Right ventricle myocardium superior (tissue), 1 donor: ENCODE data around the gene NSFL1C. TPM values are rescaled to one million over a fixed set of nuclear protein-coding genes. Genes with fewer than 3 reads are reported as not detected.
"Not testable (repeated sequence)": the region's sequence is repeated elsewhere in the genome, so short reads cannot be mapped to it uniquely, and the experiment has no call there.

ENCODE experiments used
- ATAC-seq: fragments of 200-7000 bp; cut with Tn5 transposase; one replicate; pipeline ENCODE4 v1.9.1; 2020; ENCODE audit warnings: mild to moderate bottlenecking; ENCODE audit not compliant: poor library complexity
- DNase-seq: peaks from one replicate; pipeline ENCODE4 v3.0.0-alpha.2; 2020
- intact Hi-C: fragments of 100-400 bp; cut with DNase I; formaldehyde crosslinking; loops from one replicate; pipeline ENCODE4 v1.11.2; 2022
- long read RNA-seq: library from polyadenylated mRNA; unstranded; transcript quantifications from one replicate; pipeline ENCODE4 v2.0.0, GENCODE V29; 2021
- total RNA-seq: library from RNA; stranded (reverse); fragmentation: NEBNext Ultra II Directional; extraction: Animal tissue kit (Norgen Biotek cat#: 25700); gene quantifications from one replicate; pipeline ENCODE4 v1.2.1, GENCODE V29; 2021
- donor health status: DM: no; HTN: yes; CAD: no; lungs with severe emphysema.

The NSFL1C gene
- 55.8 TPM for total RNA-seq
- long read RNA-seq, transcript NSFL1C-201 (9 exons, 3,568 nt) = major isoform, 81 of 101 reads
- long read RNA-seq, partial matches to known transcripts = 6 of 101 reads
- long read RNA-seq, other reads (novel, unspliced or antisense) = 12 of 101 reads

DNA sequence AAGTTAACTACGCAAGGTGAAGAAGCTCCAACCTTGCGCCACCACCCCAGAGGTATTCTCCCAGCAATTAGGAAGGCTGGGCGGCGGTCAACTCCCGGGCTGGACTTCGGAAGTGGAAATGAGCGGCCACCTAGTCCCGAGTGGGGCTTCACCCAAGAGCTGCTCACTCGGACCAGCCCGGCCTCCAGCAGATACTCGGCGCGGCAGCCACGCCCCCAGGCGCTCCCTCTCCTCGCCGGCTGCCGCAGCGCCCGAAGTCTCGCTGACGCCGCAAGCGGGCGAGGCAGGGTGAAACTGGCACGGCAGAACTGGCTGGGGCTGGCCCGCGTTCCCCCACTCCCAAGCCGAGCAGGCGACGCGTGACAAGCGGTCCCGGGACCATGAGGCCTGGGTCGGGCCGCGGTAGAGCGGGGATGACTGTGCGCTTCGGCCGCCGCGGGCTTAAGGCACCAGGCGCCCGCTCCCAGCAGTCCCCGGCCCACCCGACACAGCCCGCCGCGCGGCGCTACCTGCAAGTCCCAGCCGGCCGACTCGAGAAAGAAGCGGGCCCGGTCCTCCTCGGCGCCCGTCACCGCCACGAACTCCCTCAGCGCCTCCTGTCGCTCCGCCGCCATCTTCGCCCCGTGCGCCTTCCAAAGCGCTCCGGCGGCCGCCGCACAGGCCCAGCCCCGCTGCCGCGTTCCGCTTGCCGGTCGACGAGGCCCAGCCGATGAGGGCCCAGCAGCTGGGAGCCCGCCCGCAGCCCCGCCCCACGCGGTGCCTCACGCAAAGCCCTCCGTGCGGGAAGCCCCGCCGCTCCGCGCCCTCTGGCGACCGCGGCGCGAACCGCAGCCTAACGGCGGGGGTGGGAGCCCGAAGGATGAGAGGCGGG lies at the start of gene NSFL1C:
NSFL1C (minus strand) TSS at position 639 of the 871 bp plus-strand sequence; CDS start at position 614, 25 bp downstream.
- intact Hi-C loops = no loop called here
- peak; percentile 98 for ATAC-seq
- DNase-seq = peak; percentile 96

DNA sequence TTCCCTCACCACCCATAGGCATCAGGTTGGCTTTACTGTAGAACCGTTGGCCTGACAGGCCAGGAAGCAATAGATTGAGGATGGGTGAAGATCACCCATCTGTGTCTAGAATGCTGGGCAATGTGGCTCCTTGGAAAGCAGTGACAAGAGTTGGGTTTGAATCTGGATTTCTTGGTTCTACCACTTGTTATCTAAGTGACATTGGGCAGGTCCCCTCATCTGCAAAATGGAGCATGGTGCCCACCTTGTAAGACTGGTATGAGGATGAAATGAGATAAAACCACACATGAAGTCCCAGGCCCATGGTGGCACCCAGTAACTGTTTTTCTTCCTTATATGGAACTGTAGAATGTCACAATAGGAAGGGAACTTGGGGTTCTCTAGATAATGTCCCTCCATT lies 47.2 kb upstream of the NSFL1C start:
- intact Hi-C loops = no loop called here
- ATAC-seq = no peak
- no peak for DNase-seq

DNA sequence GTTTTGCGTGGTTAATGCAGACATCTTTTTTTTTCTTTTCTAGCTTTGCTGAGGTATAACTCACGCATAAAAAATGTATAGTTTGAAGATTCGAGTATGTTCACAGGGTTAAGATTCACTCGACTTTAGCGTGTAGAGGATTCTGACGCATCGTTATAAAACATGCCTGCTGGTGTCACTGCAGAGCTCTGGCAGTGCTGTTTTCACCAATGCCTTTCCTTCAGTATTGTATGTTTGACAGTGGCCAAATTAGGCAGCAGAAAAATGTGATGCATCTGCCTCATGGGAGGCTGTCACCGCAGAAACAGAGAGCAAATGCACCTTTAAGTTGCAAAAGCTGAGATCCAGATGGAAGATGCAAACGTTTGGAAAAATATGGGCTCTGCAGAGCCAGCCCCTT lies 42.6 kb upstream of the NSFL1C start:
- DNase-seq (no peak), ATAC-seq (no peak)
- intact Hi-C loops = no loop called here

DNA sequence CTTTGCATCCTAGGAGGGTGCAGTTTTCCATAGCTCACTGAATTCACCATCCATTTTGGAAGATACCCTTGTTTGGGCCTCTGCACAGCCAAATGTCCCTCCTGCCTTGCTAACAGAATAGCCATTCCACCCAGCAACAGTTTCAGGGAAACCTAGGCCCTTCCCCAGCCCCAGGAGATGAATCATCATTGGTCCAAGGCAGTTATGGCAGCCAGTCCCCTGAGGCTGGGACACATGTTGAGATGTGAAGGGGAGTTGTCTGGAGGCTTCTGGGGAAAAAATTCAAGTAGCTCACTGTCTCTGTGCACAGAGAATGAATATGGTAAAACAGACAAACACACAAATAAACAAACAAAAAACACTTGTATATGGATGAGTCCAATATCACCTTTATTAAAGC lies 41.9 kb upstream of the NSFL1C start:
- no peak for DNase-seq
- intact Hi-C loops = no loop called here
- ATAC-seq = no peak

DNA sequence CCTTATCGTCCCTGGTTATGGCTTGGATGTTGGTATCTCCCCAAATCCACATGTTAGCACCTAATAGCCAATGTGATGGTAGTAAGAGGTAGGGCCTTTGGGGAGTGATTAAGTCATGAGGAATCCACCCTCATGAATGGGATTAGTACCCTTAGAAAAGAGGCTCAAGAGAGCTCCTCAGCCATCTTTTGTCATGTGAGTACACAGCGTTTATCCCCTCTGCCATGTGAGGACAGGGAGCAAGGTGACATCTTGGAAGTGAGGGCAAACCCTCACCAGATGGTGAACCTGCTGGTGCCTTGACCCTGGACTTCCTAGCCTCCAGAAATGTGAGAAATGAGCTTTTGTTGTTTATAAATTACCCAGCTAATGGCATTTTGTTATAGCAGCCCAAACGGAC lies 40.6 kb upstream of the NSFL1C start:
- ATAC-seq (no peak), DNase-seq (no peak)
- intact Hi-C loops = no loop called here

DNA sequence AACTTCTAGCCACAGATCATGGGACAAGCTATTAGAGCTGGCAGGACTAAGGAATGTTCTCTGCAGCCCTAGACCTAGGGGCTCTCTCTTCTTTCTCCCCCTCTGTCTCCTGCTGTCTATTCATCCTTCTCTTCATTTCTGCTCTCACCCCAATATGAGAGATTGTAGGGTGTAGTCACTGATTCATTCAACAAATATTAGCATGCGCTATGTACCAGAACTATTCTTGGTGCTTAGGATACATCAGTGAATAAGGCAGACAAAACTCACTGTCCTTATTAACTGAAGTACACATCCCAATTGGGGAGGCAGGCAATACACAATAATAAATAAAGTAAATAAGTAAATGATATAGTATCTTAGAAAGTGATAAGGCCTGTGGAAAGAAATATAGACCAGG lies 39.2 kb upstream of the NSFL1C start:
- intact Hi-C loops = no loop called here
- no peak for DNase-seq
- no peak for ATAC-seq

DNA sequence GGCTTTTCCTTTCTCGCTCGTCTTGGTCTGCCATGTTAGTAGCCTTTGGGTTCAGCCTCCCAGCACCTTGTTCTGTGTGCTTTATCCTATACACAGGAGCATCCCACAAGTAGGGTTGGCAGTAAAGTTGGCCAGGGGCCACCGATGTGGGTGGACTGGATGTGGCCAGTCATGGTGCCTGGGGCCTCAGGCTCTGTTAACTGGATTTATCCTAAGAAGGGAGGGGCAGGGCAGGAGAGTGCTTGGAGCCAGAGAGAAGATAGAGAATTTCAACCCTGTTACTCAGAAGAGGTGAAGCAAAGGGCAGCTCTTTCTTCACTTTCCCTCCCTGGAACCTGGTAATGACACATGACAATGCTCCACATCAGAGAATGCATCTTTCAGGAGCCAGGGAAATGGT lies 38.7 kb upstream of the NSFL1C start:
- intact Hi-C loops = no loop called here
- ATAC-seq = no peak
- DNase-seq = no peak

DNA sequence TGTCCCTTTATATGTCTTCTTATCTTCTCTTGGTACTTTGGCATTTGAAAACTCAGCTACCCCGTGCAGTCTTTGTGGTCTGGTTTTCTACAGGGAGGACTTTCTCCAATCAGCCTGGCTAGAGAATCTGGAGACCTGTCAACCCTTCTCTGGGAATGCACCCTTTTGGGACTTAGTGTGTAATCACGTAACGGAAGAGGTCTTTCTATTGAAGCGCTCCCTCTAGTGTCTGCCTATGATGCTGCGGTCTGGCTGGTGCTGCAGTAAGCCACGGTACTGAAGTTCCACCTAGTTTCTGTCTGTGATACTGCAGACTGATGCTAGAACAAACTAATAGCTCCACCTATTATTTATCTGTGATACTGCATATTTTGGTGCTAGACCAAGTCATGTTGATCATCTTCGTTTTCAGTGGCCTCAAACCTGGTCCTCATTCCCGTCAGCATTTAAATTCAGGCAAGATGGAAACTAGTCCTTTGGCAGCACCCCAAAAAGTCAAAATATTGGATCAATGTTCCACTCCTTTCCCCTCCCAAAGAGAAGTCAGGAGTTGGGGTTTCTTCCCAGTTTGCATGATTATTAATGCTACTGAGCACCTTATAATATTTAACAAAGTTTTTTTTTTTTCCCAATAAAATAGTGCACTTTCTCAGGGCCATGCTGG lies 37.0 kb upstream of the NSFL1C start:
- ATAC-seq (peak; percentile 94), DNase-seq (peak; percentile 76)
- intact Hi-C loops = no loop called here

DNA sequence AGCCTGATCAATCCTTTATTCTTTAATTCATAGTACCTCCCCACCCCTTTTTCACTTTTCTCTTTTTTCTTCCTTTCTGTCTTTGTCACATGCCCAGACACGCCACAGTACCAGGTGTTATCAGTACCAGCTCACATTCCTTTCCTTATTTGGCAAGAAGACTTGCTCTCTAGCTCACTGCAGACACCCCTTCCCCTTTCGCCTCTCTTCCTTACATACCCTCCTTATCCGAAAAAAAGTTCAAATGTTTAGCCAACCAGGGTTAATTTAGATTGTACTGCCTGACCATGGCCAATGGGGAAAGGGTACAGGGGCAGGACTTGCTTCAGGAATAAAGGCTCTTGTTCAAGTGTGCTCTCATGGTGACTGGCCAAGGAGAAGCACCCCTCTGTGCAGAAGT lies 33.8 kb upstream of the NSFL1C start:
- intact Hi-C loops = no loop called here
- DNase-seq (no peak), ATAC-seq (no peak)

DNA sequence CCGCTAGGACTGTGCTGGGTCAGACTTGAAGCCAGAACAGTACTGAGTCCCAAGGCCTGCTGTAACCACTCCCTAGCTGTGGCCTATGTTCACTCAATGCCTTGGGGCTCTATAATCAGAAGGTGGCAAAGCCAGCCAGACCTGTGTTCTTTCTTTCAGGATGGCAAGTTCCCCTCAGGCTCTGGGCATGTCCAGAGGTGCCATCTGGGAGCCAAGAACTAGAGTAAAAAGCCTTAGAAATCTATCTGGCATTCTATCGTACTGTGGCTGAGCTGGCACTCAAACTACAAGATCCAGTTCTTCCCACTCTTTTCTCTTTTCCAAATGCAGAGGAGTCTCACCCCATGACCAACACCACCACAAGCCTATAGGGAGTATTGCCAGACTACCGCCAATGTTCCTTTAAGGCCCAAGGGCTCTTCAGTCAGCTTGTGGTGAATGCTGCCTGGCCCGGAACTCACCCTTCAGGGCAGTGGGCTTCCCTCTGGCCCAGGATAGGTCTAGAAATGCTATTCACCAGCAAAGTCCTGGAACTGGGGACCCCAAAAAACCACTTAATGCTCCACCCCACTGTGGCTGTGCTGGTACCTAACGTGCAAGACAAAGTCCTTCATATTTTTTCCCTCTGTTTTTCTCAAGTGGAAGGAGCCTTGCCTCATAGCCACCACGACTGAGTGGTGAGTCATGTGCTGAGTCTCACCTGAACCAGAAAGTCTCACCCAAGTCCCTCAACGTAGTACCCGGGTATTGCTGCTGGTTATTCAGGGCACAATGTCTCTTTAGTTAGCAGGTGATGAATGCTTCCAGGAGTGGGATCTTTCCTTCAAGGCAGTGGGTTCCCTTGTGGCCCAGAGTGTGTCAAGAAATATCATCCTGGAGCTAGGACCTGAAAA lies 33.1 kb upstream of the NSFL1C start:
- no peak for ATAC-seq
- DNase-seq = no peak
- intact Hi-C loops = no loop called here

DNA sequence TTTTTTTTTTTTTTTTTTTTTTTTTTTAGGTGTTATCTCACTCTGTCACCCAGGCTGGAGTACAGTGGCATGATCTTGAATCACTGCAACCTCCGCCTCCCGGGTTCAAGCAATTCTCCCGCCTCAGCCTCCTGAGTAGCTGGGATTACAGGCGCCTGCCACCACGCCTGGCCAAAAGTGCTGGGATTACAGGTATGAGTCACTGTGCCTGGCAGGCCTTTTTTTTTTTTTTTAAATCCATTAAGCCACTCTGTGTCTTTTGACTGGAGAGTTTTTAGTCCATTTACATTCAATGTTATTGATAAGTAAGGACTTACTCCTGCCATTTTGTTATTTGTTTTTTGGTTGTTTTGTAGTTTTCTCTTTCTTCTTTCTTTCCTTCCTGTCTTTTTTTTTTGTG lies 30.7 kb upstream of the NSFL1C start:
- DNase-seq, ATAC-seq, intact Hi-C loops: not testable (repeated sequence)

DNA sequence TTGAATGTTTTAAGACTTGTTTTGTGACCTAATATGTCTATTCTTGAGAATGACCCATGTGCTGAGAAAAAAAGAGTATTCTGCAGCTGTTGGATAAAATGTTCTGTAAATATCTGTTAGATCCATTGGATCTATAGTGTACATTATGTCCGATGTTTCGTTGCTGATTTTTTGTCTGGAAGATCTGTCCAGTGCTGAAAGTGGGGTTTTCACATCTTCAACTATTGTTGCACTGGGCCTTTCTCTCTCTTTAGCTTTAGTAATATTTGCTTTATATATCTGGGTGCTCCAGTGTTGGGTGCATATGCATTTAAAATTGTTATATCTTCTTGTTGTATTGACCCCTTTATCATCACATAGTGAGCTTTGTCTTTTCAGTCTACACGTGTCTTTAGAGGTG lies 30.3 kb upstream of the NSFL1C start:
- no peak for DNase-seq
- ATAC-seq = no peak
- intact Hi-C loops = no loop called here

DNA sequence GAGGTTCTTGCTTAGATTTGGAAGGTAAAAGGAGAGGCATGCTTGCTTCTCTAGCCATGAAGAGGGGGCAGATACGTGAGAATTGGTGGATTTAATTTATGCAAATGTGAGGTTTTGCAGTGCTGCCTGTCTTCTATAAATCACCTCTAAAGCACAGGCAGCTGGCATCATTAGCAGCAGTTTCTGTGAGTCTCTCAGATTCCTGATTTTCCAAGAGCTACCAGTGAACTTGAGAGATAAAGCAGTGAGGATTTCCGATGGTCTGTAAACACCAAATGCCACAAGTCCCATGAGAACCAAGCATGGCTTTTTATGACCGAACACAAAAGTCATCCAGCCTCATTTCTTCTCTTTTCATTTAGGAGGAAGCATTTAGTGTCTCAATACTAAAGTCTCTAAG lies 27.8 kb upstream of the NSFL1C start:
- no peak for ATAC-seq
- DNase-seq = no peak
- intact Hi-C loops = no loop called here

DNA sequence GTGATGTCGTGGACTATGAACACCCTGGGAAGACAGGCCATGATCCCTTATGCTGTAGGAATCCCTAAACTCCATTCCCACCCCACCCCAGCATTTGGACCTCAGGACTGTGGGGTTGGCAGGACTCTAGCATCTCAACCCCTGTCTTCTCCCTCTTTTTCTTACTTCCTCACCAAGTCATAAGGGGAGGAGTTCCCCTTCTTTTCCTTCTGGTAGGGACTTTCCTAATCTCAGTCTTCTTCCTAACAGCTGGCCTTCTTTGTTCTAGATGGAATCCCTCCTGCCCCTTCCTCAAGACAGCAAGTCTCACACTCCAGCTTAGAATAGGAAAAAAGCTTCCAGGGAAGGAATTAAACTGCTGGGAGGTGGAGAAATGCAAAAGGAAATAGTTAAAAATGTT lies 26.9 kb upstream of the NSFL1C start:
- DNase-seq (no peak), ATAC-seq (no peak)
- intact Hi-C loops = no loop called here

DNA sequence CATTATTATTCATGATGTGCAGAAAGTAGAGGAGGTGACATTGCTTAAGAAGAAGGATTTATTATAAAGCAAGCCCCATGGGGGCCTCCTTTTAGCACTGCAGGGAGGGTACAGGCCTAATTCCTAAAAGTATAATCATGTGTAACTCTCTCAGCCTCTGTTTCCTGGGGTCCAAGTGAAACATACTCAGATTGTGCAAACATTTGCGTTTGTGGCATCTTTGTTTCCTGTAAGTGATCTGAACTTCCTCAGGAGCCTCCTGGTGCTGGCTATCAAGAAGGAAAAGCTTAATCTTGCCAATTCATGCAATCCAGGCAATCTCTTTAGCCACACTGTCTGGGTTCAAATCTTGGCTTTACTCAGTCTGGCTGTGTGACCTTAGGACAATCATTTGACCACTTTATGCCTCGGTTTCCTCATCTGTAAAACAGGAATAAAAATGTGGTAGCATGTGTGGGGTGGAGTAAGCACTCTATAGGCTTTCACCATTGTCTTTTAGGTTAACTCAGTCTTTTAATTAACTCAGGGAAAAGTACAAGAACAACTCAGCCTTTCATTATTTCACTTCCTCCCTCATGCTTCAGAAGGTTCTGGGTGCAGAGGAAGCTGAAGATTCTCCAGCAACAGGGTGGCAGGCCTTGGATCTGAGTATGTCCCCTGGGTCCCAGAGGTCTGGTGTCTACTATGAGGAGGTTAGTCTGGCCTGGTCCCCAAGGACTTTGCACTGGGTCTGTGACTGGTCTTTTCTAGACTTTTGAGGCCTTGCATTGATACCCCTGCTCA lies 25.4 kb upstream of the NSFL1C start:
- DNase-seq (no peak), ATAC-seq (peak; percentile 43)
- intact Hi-C loops = no loop called here

DNA sequence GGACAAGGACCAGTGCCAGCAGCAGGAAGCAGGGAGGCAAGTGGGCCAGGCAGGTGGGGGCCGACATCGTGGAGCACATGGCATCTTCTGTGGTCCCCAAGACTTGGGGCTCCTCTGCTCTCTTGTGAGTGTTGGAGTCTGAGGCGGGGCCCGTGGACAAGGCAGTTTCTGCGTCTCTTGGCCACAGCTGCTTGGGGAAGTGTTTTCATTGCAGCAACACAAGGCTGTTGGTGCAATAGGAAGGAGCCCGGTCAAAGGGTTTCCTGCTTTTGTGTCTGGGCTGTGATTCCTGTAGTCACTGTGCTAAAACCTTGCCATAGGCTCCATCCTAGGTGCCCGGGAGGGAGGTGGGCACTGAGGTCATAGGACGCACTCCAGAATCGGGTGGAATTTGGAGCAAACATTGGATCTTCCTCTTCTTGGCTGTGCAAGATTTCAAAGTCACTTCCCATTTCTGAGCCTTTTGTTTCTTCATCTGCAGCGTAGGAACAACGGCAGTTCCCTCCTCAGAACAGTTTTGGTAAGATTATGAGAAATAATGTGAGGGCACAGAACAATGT lies 24.7 kb upstream of the NSFL1C start, which contains the start of gene SIRPB2:
SIRPB2 (minus strand) TSS at position 140 of the 560 bp plus-strand sequence; CDS start at position 79, 61 bp downstream.
- DNase-seq (peak; percentile 77), ATAC-seq (peak; percentile 71)
- intact Hi-C loops = no loop called here

DNA sequence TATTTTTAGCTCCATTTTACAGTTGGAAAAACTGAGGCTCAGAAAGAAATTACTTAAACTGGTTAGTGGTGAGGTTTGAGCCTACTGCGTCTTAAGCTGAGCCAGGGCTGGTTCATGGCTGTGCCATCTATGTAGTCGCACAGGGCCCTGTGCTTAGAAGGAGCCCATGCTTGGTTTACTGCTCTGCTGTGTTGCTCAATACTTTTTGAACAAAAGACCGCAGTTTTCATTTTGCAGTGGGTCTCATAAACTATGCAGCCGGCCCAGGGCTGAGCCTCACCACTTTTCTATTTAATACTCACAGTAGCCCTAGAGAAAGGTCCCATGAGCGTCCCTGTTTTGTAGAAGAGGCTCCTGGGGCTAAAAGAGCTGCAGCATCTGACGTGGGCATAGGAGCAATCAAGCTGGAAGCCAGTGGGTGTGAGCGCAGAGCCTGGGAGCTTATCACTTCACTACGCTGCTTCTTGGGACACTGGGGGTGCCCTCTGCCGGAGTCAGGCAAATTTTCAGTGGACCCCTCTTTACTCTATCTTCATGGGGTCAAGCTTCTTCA lies 24.1 kb upstream of the NSFL1C start:
- ATAC-seq (no peak), DNase-seq (no peak)
- intact Hi-C loops = no loop called here
